Measurements from ENCODE around the gene ELP4. TPM values are rescaled to one million over a fixed set of nuclear protein-coding genes. Genes with fewer than 3 reads are reported as not detected.

Gene ELP4
- polyA plus RNA-seq, 2 of the 4 experiments (the other 2 are of a cell fraction): 16.9 to 26.0 TPM

DNA sequence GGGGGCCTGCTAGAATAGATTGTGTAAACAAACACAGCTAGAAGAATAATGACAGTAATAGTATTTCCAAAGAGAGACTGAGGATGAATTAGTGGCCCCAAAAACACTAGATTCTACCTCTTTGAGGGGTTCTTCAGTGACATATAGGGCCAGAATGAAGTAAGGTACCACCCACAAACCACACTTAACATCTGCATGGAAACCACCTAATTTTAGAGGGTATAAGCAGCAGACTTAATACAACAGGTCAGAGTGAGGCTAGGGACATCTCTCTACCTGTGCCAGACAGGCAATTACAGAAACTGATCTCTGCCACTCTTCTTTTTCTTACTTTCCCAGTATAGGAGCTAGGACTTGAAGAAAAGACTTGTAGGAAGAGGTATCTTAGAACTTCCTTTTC, 20.1 kb downstream of the ELP4 start:
- ChIA-PET CTCF (no interaction called here), POLR2A (no interaction called here)
- FAIRE-seq: no peak
- no peaks in the 10 kb centered on the region for H3K4me1 ChIP-seq
- no peak overlapping the region for H3K4me3 ChIP-seq
- no peaks in the 10 kb centered on the region for H3K9me3 ChIP-seq
- no peak for TF ChIP-seq HDAC2 (IDR thresholded peaks at IDR 0.05)
- no peak for TF ChIP-seq ESRRA (IDR thresholded peaks at IDR 0.05; ENCODE audit: borderline replicate concordance, low read length)
- TF ChIP-seq GATA3 (IDR thresholded peaks at IDR 0.05; ENCODE audit: borderline replicate concordance): no peak
- TF ChIP-seq ZNF302 (CRISPR knock-in tag; IDR thresholded peaks at IDR 0.05): no peak
- no peak for TF ChIP-seq ZSCAN20 (CRISPR knock-in tag; IDR thresholded peaks at IDR 0.05)
- no peak for TF ChIP-seq JUN (IDR thresholded peaks at IDR 0.05)
- TF ChIP-seq TFCP2L1 (CRISPR knock-in tag; IDR thresholded peaks at IDR 0.05): no peak
- TF ChIP-seq, protein P1, sequence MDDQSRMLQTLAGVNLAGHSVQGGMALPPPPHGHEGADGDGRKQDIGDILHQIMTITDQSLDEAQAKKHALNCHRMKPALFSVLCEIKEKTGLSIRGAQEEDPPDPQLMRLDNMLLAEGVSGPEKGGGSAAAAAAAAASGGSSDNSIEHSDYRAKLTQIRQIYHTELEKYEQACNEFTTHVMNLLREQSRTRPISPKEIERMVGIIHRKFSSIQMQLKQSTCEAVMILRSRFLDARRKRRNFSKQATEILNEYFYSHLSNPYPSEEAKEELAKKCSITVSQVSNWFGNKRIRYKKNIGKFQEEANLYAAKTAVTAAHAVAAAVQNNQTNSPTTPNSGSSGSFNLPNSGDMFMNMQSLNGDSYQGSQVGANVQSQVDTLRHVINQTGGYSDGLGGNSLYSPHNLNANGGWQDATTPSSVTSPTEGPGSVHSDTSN (IDR thresholded peaks at IDR 0.05): no peak
- no peak for TF ChIP-seq FOXS1 (CRISPR knock-in tag; IDR thresholded peaks at IDR 0.05)
- TF ChIP-seq HEYL (CRISPR knock-in tag; IDR thresholded peaks at IDR 0.05): no peak
- TF ChIP-seq, protein P2, sequence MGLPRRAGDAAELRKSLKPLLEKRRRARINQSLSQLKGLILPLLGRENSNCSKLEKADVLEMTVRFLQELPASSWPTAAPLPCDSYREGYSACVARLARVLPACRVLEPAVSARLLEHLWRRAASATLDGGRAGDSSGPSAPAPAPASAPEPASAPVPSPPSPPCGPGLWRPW (IDR thresholded peaks at IDR 0.05): no peak
- TF ChIP-seq ZC3H11A (IDR thresholded peaks at IDR 0.05): no peak
- no peak for TF ChIP-seq RNF2 (IDR thresholded peaks at IDR 0.05; ENCODE audit: borderline replicate concordance, low read depth)
- no peak for TF ChIP-seq MYC (IDR thresholded peaks at IDR 0.05; ENCODE audit: borderline replicate concordance, low read length)
- no peak for DNase-seq (ENCODE audit: low read depth in 1 of 2, low spot score in 1 of 2)
- no peak for ATAC-seq
- H3K4me2 ChIP-seq: no peak overlapping the region
- no peak overlapping the region for H3K27ac ChIP-seq

DNA sequence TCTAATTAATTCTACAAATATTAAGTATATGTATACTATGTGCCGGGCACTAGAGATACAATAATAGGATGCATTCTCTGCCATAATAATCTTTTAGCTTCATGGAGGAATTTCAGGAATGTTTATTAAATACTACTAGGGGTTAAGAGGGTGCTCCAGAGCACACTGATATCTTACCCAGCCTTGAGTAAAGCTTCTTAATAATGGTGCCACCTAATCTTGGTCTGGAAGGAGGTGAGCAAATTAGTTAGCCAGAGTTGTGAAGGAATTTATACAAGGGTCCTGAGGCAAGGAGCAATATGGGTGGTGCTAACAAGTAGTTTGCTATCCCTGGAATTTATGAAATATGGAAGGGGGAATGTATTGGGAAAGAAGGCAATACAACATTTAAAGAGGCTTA, 21.7 kb downstream of the ELP4 start:
- Histone ChIP-seq H3K4me3 (no peak overlapping the region), H3K4me1 (no peaks in the 10 kb centered on the region), H3K9me3 (no peaks in the 10 kb centered on the region), H3K27ac (no peak overlapping the region), H3K4me2 (no peak overlapping the region)
- FAIRE-seq (no peak), DNase-seq (ENCODE audit: low read depth in 1 of 2, low spot score in 1 of 2) (no peak), ATAC-seq (no peak)
- CTCF ChIA-PET: no interaction called here
- WGBS (ENCODE audit: missing lambda C conversion rate): 94% methylated on average over 1 of the region's 1 CpG
- TF ChIP-seq NFE2L2 (conservative IDR thresholded peaks at IDR 0.05; ENCODE audit: low read length) (no peak), HOXB13 (CRISPR knock-in tag; IDR thresholded peaks at IDR 0.05; ENCODE audit: low read depth) (no peak), ZNF302 (CRISPR knock-in tag; IDR thresholded peaks at IDR 0.05) (no peak), KDM5A (IDR thresholded peaks at IDR 0.05) (no peak), RFX5 (IDR thresholded peaks at IDR 0.05) (no peak), BHLHE40 (IDR thresholded peaks at IDR 0.05; ENCODE audit: low read depth, low read length) (no peak)
- POLR2A ChIA-PET: no interaction called here

DNA sequence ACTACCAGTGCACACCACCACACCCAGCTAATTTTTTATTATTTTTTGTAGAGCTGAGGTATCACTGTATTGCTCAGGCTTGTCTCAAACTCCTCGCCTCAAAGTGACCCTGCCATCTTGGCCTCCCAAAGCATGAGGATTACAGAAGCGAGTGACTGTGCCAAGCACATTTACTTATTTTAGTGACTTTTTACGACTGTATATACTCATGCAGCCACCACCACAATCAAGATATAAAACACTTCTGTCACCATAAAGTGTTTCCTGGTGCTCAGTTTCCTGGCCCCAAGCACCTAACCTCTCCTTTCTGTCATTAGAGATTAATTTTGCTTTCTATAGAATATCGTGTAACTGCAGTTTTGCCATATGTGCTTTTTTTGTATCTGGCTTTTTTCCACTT, 25.9 kb downstream of the ELP4 start:
- DNase-seq (ENCODE audit: low read depth in 1 of 2, low spot score in 1 of 2) (no peak), FAIRE-seq (no peak), ATAC-seq (no peak)
- no peaks in the 10 kb centered on the region for H3K9me3 ChIP-seq
- POLR2A ChIA-PET: no interaction called here
- TF ChIP-seq SREBF2 (IDR thresholded peaks at IDR 0.05) (no peak), ZNF302 (CRISPR knock-in tag; IDR thresholded peaks at IDR 0.05) (no peak), POLR2A (IDR thresholded peaks at IDR 0.05; ENCODE audit: low read length) (no peak), RAD21 (conservative IDR thresholded peaks at IDR 0.05 in 1 of 2, IDR thresholded peaks at IDR 0.05 in 1 of 2) (no peak), MAFK (IDR thresholded peaks at IDR 0.05; ENCODE audit: partially characterized antibody) (no peak), PHF8 (IDR thresholded peaks at IDR 0.05; ENCODE audit: borderline replicate concordance, low read depth) (no peak), EP300 (IDR thresholded peaks at IDR 0.05) (no peak)
- TF ChIP-seq, protein P2 (IDR thresholded peaks at IDR 0.05): no peak
- TF ChIP-seq, protein P1 (IDR thresholded peaks at IDR 0.05): no peak
- TF ChIP-seq, protein P3, sequence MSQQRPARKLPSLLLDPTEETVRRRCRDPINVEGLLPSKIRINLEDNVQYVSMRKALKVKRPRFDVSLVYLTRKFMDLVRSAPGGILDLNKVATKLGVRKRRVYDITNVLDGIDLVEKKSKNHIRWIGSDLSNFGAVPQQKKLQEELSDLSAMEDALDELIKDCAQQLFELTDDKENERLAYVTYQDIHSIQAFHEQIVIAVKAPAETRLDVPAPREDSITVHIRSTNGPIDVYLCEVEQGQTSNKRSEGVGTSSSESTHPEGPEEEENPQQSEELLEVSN (IDR thresholded peaks at IDR 0.05; ENCODE audit: borderline replicate concordance, low read depth): no peak
- TF ChIP-seq, protein P4, sequence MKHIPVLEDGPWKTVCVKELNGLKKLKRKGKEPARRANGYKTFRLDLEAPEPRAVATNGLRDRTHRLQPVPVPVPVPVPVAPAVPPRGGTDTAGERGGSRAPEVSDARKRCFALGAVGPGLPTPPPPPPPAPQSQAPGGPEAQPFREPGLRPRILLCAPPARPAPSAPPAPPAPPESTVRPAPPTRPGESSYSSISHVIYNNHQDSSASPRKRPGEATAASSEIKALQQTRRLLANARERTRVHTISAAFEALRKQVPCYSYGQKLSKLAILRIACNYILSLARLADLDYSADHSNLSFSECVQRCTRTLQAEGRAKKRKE (CRISPR knock-in tag; IDR thresholded peaks at IDR 0.05; ENCODE audit: low read depth): no peak
- H3K4me3 ChIP-seq: no peak overlapping the region
- WGBS (ENCODE audit: missing lambda C conversion rate): 92% methylated on average over 4 of the region's 4 CpGs
- no peak overlapping the region for H3K27ac ChIP-seq
- no peak overlapping the region for H3K4me2 ChIP-seq
- CTCF ChIA-PET: no interaction called here
- H3K4me1 ChIP-seq: no peaks in the 10 kb centered on the region

All from A549 (cell line).